DND-41 (cell line): Measurements from ENCODE around the gene ARL5A.

Source experiments
- ATAC-seq: fragments of 200-7000 bp; cut with Tn5 transposase; 3 replicates; pipeline ENCODE4 v1.9.1; 2021; ENCODE audit warnings: low read depth; ENCODE audit not compliant: insufficient read depth
- DNase-seq: peaks from one replicate; pipeline ENCODE4 v3.0.0-alpha.2; 2020
- H2AFZ ChIP-seq: 2 replicates; pipeline ENCODE4 v1.6.0; 2012; ENCODE audit warnings: low read depth, low read length
- H3K27ac ChIP-seq: 2 replicates; pipeline ENCODE4 v1.5.1; 2012; ENCODE audit warnings: low read length, inconsistent platforms
- H3K27me3 ChIP-seq: fragments of 200-600 bp; sonication (generic); 2 replicates; pipeline ENCODE4 v1.6.0; 2012; ENCODE audit warnings: low read length, mild to moderate bottlenecking, inconsistent platforms; ENCODE audit not compliant: insufficient read depth, poor library complexity
- H3K36me3 ChIP-seq: 2 replicates; pipeline ENCODE4 v1.5.1; 2012; ENCODE audit warnings: low read length, inconsistent platforms; ENCODE audit not compliant: insufficient read depth
- H3K4me1 ChIP-seq: 2 replicates; pipeline ENCODE4 v1.5.1; 2012; ENCODE audit warnings: mild to moderate bottlenecking, low read length; ENCODE audit not compliant: insufficient read depth
- H3K4me2 ChIP-seq: 2 replicates; pipeline ENCODE4 v1.6.0; 2012; ENCODE audit warnings: mild to moderate bottlenecking, moderate library complexity, low read length, inconsistent platforms; ENCODE audit not compliant: insufficient read depth
- H3K4me3 ChIP-seq, 2 experiments: fragments of 200-600 bp in 1 of 2; shearing (Covaris generic) in 1 of 2; 2 replicates each; pipeline ENCODE4 v1.5.1; 2012 to 2016; ENCODE audit warnings: inconsistent platforms in 2 of 2, low read length in 2 of 2, mild to moderate bottlenecking in 2 of 2, low read depth in 1 of 2, moderate library complexity in 1 of 2
- H3K79me2 ChIP-seq: 2 replicates; pipeline ENCODE4 v1.6.0; 2012; ENCODE audit warnings: low read length, inconsistent platforms; ENCODE audit not compliant: insufficient read depth
- H3K9ac ChIP-seq: 2 replicates; pipeline ENCODE4 v1.6.0; 2012; ENCODE audit warnings: low read depth, mild to moderate bottlenecking, inconsistent platforms, low read length, moderate library complexity
- H3K9me3 ChIP-seq: 2 replicates; pipeline ENCODE4 v1.5.1; 2012; ENCODE audit warnings: low read length, moderate library complexity, mild to moderate bottlenecking, inconsistent platforms; ENCODE audit not compliant: insufficient read depth, severe bottlenecking
- H4K20me1 ChIP-seq: 2 replicates; pipeline ENCODE4 v1.6.0; 2012; ENCODE audit warnings: low read length; ENCODE audit not compliant: insufficient read depth
- EZH2 ChIP-seq: IDR thresholded peaks from 3 replicates; pipeline ENCODE4 v1.6.1; 2012; ENCODE audit warnings: borderline replicate concordance, low read depth, mild to moderate bottlenecking, moderate library complexity, low read length, inconsistent platforms; ENCODE audit not compliant: severe bottlenecking
- TF ChIP-seq, protein P1 (sequence below): IDR thresholded peaks from 2 replicates; pipeline ENCODE4 v1.5.1; 2012; ENCODE audit warnings: borderline replicate concordance, low read length, moderate library complexity, mild to moderate bottlenecking; ENCODE audit not compliant: poor library complexity, severe bottlenecking; ENCODE audit errors: extremely low read depth

Gene ARL5A

DNA sequence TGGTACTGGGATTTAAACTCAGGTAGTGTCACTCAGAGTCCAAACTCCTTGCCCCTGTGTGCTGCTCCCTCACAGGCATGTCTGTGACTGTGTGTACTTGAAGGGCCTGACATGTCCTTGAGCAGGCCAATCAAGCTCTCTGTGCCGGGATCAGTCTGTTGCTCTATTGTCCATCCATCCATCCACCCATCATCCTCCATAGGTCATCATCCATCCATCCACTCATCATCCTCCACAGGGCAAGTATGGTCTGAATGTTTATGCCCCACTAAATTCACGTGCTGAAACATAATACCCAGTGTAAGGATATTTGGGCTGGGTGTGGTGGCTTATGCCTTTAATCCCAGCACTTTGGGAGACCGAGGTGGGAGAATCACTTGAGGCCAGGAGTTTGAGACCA lies 69.5 kb downstream of the ARL5A start:
- H3K4me3 ChIP-seq: no peak overlapping the region
- no peak overlapping the region for H3K4me2 ChIP-seq
- H3K4me1 ChIP-seq: no peaks in the 10 kb centered on the region
- H3K79me2 ChIP-seq: no peaks in the 10 kb centered on the region
- H3K27me3 ChIP-seq: no peaks in the 10 kb centered on the region
- ATAC-seq (no peak), DNase-seq (no peak)
- H3K36me3 ChIP-seq: no peaks in the 10 kb centered on the region
- TF ChIP-seq EZH2: no peak
- TF ChIP-seq, protein P1, sequence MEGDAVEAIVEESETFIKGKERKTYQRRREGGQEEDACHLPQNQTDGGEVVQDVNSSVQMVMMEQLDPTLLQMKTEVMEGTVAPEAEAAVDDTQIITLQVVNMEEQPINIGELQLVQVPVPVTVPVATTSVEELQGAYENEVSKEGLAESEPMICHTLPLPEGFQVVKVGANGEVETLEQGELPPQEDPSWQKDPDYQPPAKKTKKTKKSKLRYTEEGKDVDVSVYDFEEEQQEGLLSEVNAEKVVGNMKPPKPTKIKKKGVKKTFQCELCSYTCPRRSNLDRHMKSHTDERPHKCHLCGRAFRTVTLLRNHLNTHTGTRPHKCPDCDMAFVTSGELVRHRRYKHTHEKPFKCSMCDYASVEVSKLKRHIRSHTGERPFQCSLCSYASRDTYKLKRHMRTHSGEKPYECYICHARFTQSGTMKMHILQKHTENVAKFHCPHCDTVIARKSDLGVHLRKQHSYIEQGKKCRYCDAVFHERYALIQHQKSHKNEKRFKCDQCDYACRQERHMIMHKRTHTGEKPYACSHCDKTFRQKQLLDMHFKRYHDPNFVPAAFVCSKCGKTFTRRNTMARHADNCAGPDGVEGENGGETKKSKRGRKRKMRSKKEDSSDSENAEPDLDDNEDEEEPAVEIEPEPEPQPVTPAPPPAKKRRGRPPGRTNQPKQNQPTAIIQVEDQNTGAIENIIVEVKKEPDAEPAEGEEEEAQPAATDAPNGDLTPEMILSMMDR: no peak
- no peaks in the 10 kb centered on the region for H4K20me1 ChIP-seq
- H3K9ac ChIP-seq: no peak overlapping the region
- no peak overlapping the region for H2AFZ ChIP-seq
- no peak overlapping the region for H3K27ac ChIP-seq
- no peaks in the 10 kb centered on the region for H3K9me3 ChIP-seq

DNA sequence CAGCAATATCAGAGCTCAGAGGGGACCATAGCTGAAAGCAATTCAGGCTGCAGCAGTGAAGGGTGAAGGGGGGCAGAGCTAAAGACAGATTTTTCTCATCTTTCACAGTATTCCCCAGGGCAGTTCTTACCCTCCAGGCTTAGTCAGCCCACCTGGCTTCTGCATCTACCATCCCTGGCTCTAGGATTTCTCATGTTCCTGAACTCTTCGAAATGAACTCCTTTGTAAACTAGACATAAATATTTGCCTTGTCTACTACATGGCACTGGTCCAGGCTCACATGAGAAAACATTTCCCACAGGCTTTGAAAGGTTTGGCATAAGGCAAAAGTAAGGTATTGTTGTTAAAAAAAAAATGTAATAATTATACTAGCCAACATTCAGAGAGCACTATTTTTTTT lies 70.4 kb downstream of the ARL5A start:
- no peak for ATAC-seq
- no peaks in the 10 kb centered on the region for H3K27me3 ChIP-seq
- H3K27ac ChIP-seq: no peak overlapping the region
- H3K4me2 ChIP-seq: no peak overlapping the region
- no peak overlapping the region for H3K9ac ChIP-seq
- no peaks in the 10 kb centered on the region for H3K36me3 ChIP-seq
- TF ChIP-seq, protein P1: no peak
- TF ChIP-seq EZH2: no peak
- no peaks in the 10 kb centered on the region for H4K20me1 ChIP-seq
- no peaks in the 10 kb centered on the region for H3K4me1 ChIP-seq
- DNase-seq: no peak
- H3K4me3 ChIP-seq: no peak overlapping the region
- H2AFZ ChIP-seq: no peak overlapping the region
- H3K9me3 ChIP-seq: no peaks in the 10 kb centered on the region
- no peaks in the 10 kb centered on the region for H3K79me2 ChIP-seq

DNA sequence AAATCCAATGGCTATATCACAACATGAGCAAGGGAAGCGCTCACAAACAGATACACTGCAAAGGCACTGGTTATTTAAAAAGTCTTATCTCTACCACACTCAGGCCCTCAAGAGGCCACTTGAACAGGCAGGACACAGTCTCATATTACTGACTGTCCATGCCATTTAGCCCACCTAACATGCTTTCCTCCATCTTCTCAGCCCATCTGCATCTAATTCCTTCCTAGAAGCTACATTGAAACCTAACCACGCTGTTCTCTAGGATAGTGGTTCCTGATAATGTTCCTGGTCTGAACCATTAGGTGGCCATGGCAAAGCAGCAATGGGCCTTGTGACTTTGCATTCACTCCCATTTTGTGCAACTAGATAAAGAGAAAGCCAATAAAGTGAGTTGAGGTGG lies 71.4 kb downstream of the ARL5A start:
- no peak for DNase-seq
- Histone ChIP-seq H3K27me3 (no peaks in the 10 kb centered on the region), H3K9me3 (no peaks in the 10 kb centered on the region), H3K4me2 (no peak overlapping the region), H3K27ac (no peak overlapping the region), H3K79me2 (no peaks in the 10 kb centered on the region), H2AFZ (no peak overlapping the region), H4K20me1 (no peaks in the 10 kb centered on the region), H3K4me3 (no peak overlapping the region), H3K4me1 (no peaks in the 10 kb centered on the region), H3K36me3 (no peaks in the 10 kb centered on the region), H3K9ac (no peak overlapping the region)
- TF ChIP-seq, protein P1: no peak
- TF ChIP-seq EZH2: no peak
- no peak for ATAC-seq
